ENCODE measurements around the gene OSBP.

- TF ChIP-seq CTCF (conservative IDR thresholded peaks at IDR 0.05) (no peak), EZH2 (IDR thresholded peaks at IDR 0.05; ENCODE audit: low read depth) (no peak)
Observed at GRCh38 chr11:59574932-59575502, 40.6 kb downstream of the OSBP start.
